ENCODE measurements around the gene HS3ST5. TPM values are rescaled to one million over a fixed set of nuclear protein-coding genes. Genes with fewer than 3 reads are reported as not detected.

The HS3ST5 gene
- total RNA-seq, 4 donors from 2014 or later = not detected

- Histone ChIP-seq H3K27me3 (no peaks in the 10 kb centered on the region), H3K27ac (no peak overlapping the region), H3K4me1 (no peaks in the 10 kb centered on the region), H3K4me3 (no peak overlapping the region), H3K36me3 (no peaks in the 10 kb centered on the region), H3K9me3 (no peaks in the 10 kb centered on the region)
- 51% methylated on average over 2 of the region's 2 CpGs for WGBS
- TF ChIP-seq EP300 (IDR thresholded peaks at IDR 0.05) (no peak), POLR2AphosphoS5 (IDR thresholded peaks at IDR 0.05) (no peak), POLR2A (IDR thresholded peaks at IDR 0.05) (no peak)
- TF ChIP-seq, protein P1, sequence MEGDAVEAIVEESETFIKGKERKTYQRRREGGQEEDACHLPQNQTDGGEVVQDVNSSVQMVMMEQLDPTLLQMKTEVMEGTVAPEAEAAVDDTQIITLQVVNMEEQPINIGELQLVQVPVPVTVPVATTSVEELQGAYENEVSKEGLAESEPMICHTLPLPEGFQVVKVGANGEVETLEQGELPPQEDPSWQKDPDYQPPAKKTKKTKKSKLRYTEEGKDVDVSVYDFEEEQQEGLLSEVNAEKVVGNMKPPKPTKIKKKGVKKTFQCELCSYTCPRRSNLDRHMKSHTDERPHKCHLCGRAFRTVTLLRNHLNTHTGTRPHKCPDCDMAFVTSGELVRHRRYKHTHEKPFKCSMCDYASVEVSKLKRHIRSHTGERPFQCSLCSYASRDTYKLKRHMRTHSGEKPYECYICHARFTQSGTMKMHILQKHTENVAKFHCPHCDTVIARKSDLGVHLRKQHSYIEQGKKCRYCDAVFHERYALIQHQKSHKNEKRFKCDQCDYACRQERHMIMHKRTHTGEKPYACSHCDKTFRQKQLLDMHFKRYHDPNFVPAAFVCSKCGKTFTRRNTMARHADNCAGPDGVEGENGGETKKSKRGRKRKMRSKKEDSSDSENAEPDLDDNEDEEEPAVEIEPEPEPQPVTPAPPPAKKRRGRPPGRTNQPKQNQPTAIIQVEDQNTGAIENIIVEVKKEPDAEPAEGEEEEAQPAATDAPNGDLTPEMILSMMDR (IDR thresholded peaks at IDR 0.05) = no peak
- DNase-seq (ENCODE audit: low spot score in 2 of 2) = no peak
Observed at GRCh38 chr6:114258376-114258775, 84.4 kb downstream of the HS3ST5 start.

DNA sequence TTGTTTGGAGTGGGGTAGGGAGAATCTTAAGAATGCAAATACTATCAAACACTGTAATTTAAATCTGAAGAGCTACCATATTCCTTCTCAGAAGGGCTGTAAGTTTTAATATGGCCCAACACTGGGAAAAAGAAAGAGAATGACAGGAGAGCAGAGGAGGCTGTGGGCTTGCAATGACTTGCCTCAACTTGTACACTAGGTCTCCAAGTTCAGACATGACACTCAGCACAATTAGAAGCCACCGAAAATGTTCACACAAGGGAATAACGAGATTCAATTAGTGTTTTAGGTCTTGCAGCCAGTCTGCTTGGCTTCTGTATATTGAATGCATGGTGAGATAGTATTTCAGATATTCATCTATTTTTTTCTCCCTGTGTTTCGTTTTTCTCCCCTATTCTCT lies 89.4 kb downstream of the HS3ST5 start:
- H3K4me3 ChIP-seq = no peak overlapping the region
- H3K36me3 ChIP-seq = no peaks in the 10 kb centered on the region
- H3K4me1 ChIP-seq = no peaks in the 10 kb centered on the region
- 50% methylated on average over 3 of the region's 3 CpGs for WGBS
- H3K27ac ChIP-seq = no peak overlapping the region
- TF ChIP-seq, protein P1 (IDR thresholded peaks at IDR 0.05) = no peak
- TF ChIP-seq POLR2AphosphoS5 (IDR thresholded peaks at IDR 0.05) (no peak), EP300 (IDR thresholded peaks at IDR 0.05) (no peak)
- no peaks in the 10 kb centered on the region for H3K27me3 ChIP-seq
- H3K9me3 ChIP-seq = no peaks in the 10 kb centered on the region
- DNase-seq (ENCODE audit: low spot score in 2 of 2) = no peak

GRCh38 chr6:114249522-114249921 lies 93.3 kb downstream of the HS3ST5 start:
- Histone ChIP-seq H3K36me3 (no peaks in the 10 kb centered on the region), H3K4me1 (no peaks in the 10 kb centered on the region), H3K9me3 (no peaks in the 10 kb centered on the region), H3K4me3 (no peak overlapping the region), H3K27me3 (no peaks in the 10 kb centered on the region), H3K27ac (no peak overlapping the region)
- TF ChIP-seq POLR2AphosphoS5 (IDR thresholded peaks at IDR 0.05) (no peak), EP300 (IDR thresholded peaks at IDR 0.05) (no peak), POLR2A (IDR thresholded peaks at IDR 0.05) (no peak)
- TF ChIP-seq, protein P1 (IDR thresholded peaks at IDR 0.05) = no peak
- 58% methylated on average over 1 of the region's 1 CpG for WGBS
- DNase-seq (ENCODE audit: low spot score in 2 of 2) = no peak

- no peaks in the 10 kb centered on the region for H3K36me3 ChIP-seq
- H3K4me3 ChIP-seq = no peak overlapping the region
- 43% methylated on average over 2 of the region's 2 CpGs for WGBS
- DNase-seq (ENCODE audit: low spot score in 2 of 2) = no peak
- TF ChIP-seq EP300 (IDR thresholded peaks at IDR 0.05) (no peak), POLR2A (IDR thresholded peaks at IDR 0.05) (no peak)
- TF ChIP-seq, protein P1 (IDR thresholded peaks at IDR 0.05) = no peak
- no peak overlapping the region for H3K27ac ChIP-seq
- H3K27me3 ChIP-seq = no peaks in the 10 kb centered on the region
- H3K4me1 ChIP-seq = no peaks in the 10 kb centered on the region
- no peaks in the 10 kb centered on the region for H3K9me3 ChIP-seq
Observed at GRCh38 chr6:114247101-114247500, 95.7 kb downstream of the HS3ST5 start.

DNA sequence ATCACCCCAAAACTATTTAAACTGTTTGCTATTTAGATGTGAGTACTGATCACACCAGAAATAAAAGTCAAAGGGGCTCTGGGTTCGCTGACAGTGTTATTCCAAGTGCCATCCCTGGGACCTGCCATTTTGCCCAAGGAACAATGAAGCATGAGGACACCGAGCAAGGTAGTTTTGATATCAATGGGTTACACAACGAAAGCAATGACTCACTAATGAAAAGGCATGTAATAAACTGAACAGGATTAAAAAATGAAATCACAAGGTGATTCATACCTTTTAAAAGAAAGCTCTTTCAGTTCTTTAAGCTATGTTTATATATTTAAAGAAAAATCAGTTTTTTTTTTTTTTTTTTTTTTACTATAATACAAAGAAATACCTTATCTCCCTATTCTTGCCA lies 102.0 kb downstream of the HS3ST5 start:
- Histone ChIP-seq H3K27me3 (no peaks in the 10 kb centered on the region), H3K36me3 (no peaks in the 10 kb centered on the region), H3K4me3 (no peak overlapping the region), H3K4me1 (no peaks in the 10 kb centered on the region), H3K27ac (no peak overlapping the region), H3K9me3 (no peaks in the 10 kb centered on the region)
- WGBS = 55% methylated on average over 3 of the region's 3 CpGs
- TF ChIP-seq POLR2AphosphoS5 (IDR thresholded peaks at IDR 0.05) (no peak), EP300 (IDR thresholded peaks at IDR 0.05) (no peak)
- no peak for DNase-seq (ENCODE audit: low spot score in 2 of 2)

GRCh38 chr6:114228675-114229074 lies 114.1 kb downstream of the HS3ST5 start:
- H3K4me1 ChIP-seq = no peaks in the 10 kb centered on the region
- no peaks in the 10 kb centered on the region for H3K36me3 ChIP-seq
- H3K4me3 ChIP-seq = no peak overlapping the region
- peaks cover 4% of the 10 kb centered on the region for H3K9me3 ChIP-seq
- TF ChIP-seq, protein P1 (IDR thresholded peaks at IDR 0.05) = no peak
- TF ChIP-seq POLR2AphosphoS5 (IDR thresholded peaks at IDR 0.05) = no peak
- no peak for TF ChIP-seq EP300 (IDR thresholded peaks at IDR 0.05)
- no peak for TF ChIP-seq POLR2A (IDR thresholded peaks at IDR 0.05)
- H3K27me3 ChIP-seq = no peaks in the 10 kb centered on the region
- no peak for DNase-seq (ENCODE audit: low spot score in 2 of 2)
- WGBS = 64% methylated on average over 2 of the region's 2 CpGs
- H3K27ac ChIP-seq = no peak overlapping the region

All from suprapubic skin (tissue), 4 donors.